ENCODE measurements around the gene CPLANE1.

DNA sequence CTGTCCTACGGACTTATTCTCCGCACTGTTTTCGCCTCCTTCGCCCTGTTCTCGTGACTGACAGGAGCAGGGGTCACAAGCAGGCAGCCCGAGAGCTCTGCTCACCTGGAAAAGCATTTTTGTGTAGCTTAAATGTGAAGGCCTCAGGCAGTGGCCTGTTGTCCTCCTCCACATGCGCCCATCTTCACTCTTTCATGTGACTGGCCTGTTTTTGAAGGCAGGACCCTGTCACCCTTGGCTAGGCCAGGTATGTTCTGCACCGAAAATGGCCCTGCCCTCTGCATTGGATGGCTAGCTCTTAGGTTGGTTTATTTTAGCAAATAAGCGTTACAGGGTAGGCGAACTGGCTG lies 614 bp upstream of the CPLANE1 start:
- TF ChIP-seq, protein P1, sequence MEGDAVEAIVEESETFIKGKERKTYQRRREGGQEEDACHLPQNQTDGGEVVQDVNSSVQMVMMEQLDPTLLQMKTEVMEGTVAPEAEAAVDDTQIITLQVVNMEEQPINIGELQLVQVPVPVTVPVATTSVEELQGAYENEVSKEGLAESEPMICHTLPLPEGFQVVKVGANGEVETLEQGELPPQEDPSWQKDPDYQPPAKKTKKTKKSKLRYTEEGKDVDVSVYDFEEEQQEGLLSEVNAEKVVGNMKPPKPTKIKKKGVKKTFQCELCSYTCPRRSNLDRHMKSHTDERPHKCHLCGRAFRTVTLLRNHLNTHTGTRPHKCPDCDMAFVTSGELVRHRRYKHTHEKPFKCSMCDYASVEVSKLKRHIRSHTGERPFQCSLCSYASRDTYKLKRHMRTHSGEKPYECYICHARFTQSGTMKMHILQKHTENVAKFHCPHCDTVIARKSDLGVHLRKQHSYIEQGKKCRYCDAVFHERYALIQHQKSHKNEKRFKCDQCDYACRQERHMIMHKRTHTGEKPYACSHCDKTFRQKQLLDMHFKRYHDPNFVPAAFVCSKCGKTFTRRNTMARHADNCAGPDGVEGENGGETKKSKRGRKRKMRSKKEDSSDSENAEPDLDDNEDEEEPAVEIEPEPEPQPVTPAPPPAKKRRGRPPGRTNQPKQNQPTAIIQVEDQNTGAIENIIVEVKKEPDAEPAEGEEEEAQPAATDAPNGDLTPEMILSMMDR (IDR thresholded peaks at IDR 0.05) = no peak
- no peak for TF ChIP-seq POLR2A (IDR thresholded peaks at IDR 0.05)
